Sigmoid colon (tissue), 7 donors: ENCODE data around the gene HDAC2. TPM values are rescaled to one million over a fixed set of nuclear protein-coding genes. Genes with fewer than 3 reads are reported as not detected.

Experiments
- DNase-seq: peaks from one replicate; pipeline ENCODE4 v3.0.0-alpha.2; 2019
- H3K27ac ChIP-seq, 4 donors: fragments of 200-600 bp; sonication (generic); one replicate each; pipeline ENCODE4 v1.5.1; 2016 to 2019; ENCODE audit warnings: mild to moderate bottlenecking in 1 of 4
- H3K27me3 ChIP-seq, 3 donors: fragments of 200-600 bp; sonication (generic); one replicate each; pipeline ENCODE4 v1.5.1; 2019; ENCODE audit warnings: mild to moderate bottlenecking in 1 of 3
- H3K36me3 ChIP-seq, 4 donors: fragments of 200-600 bp; sonication (generic); one replicate each; pipeline ENCODE4 v1.5.1; 2016 to 2019
- H3K4me1 ChIP-seq, 4 donors: fragments of 200-600 bp; sonication (generic); one replicate each; pipeline ENCODE4 v1.5.1; 2017 to 2019
- H3K4me3 ChIP-seq, 4 donors: fragments of 200-600 bp; sonication (generic); one replicate each; pipeline ENCODE4 v1.5.1; 2017 to 2019; ENCODE audit warnings: mild to moderate bottlenecking in 2 of 4, moderate library complexity in 1 of 4
- H3K9me3 ChIP-seq, 4 donors: fragments of 200-600 bp in 3 of 4; sonication (generic) in 3 of 4; one replicate each; pipeline versions ENCODE4 v1.5.1 to v1.6.1; 2013 to 2019
- CTCF ChIP-seq, 4 experiments: fragments of 450-650 bp in 3 of 4; fragments of 200-600 bp in 1 of 4; IDR thresholded peaks; one replicate each; pipeline ENCODE4 v1.5.1; 2016 to 2019; ENCODE audit warnings: antibody characterized with exemption in 4 of 4, mild to moderate bottlenecking in 3 of 4, moderate library complexity in 2 of 4
- EP300 ChIP-seq, 4 donors: sonication (generic); formaldehyde crosslinking; IDR thresholded peaks; one replicate each; pipeline ENCODE4 v1.6.1; 2017; ENCODE audit warnings: antibody characterized with exemption in 4 of 4
- POLR2A ChIP-seq, 2 donors: fragments of 450-650 bp; IDR thresholded peaks; one replicate each; pipeline ENCODE4 v1.6.1; 2016; ENCODE audit warnings: antibody characterized with exemption in 2 of 2, mild to moderate bottlenecking in 2 of 2, moderate library complexity in 2 of 2
- POLR2AphosphoS5 ChIP-seq, 4 donors: sonication (generic); formaldehyde crosslinking; IDR thresholded peaks; one replicate each; pipeline ENCODE4 v1.6.1; 2017; ENCODE audit warnings: antibody characterized with exemption in 4 of 4
- WGBS, 2 donors: extraction: QIAGEN DNeasy Blood & Tissue Kit; methylation state at CpG; one replicate each; pipeline ENCODE4 v1.1.7; 2013; 5-methylcytosine and 5-hydroxymethylcytosine counted together
- intact Hi-C: fragments of 100-400 bp; cut with DNase I; formaldehyde crosslinking; loops from one replicate; pipeline ENCODE4 v1.15.1; 2023
- polyA plus RNA-seq, 3 donors: library from polyadenylated mRNA; stranded (reverse); fragments of 200-250 nt; gene quantifications; one replicate each; pipeline ENCODE4 v1.2.3, GENCODE V29; 2013
- total RNA-seq, 4 donors: library from RNA; depleted of rRNA; stranded (reverse); fragments of >200 nt; gene quantifications; one replicate each; pipeline ENCODE4 v1.1.0, GENCODE V29; 2016
- donor health status: healthy with polysubstance abuse.
- donor health status: Bipolar disorder and iron deficiency.
- donor health status: healthy.

HDAC2 gene
- total and polyA plus RNA-seq, 7 donors = 44.4 to 71.7 (median 63.7) TPM

GRCh38 chr6:113901482-113901881 is 69.5 kb downstream of the HDAC2 start:
- WGBS, 2 donors = 20 to 65% methylated on average over 2 of the region's 2 CpGs
- TF ChIP-seq POLR2A (IDR thresholded peaks at IDR 0.05) (no peak), POLR2AphosphoS5 (IDR thresholded peaks at IDR 0.05) (no peak), EP300 (IDR thresholded peaks at IDR 0.05) (no peak), CTCF (IDR thresholded peaks at IDR 0.05) (no peak)
- intact Hi-C loops = no loop called here

GRCh38 chr6:113894712-113895674 is 76.0 kb downstream of the HDAC2 start:
- Histone ChIP-seq H3K4me3 (no peak overlapping the region), H3K27ac (no peak overlapping the region), H3K27me3 (no peaks in the 10 kb centered on the region), H3K4me1 (peaks cover 0 to 10% (median 0%) of the 10 kb centered on the region in 4 donors), H3K9me3 (peaks cover 0 to 7% (median 4%) of the 10 kb centered on the region in 4 donors), H3K36me3 (no peaks in the 10 kb centered on the region)
- no peak for DNase-seq
- WGBS, 2 donors = 64 to 69% methylated on average over 6 of the region's 6 CpGs
- intact Hi-C loops = no loop called here
- TF ChIP-seq POLR2AphosphoS5 (IDR thresholded peaks at IDR 0.05) = no peak
- TF ChIP-seq POLR2A (IDR thresholded peaks at IDR 0.05) = no peak
- TF ChIP-seq CTCF (IDR thresholded peaks at IDR 0.05) = no peak
- no peak for TF ChIP-seq EP300 (IDR thresholded peaks at IDR 0.05)

More at GRCh38 chr6:113901482-113901881, 69.5 kb downstream of the HDAC2 start:
- H3K4me3 ChIP-seq = no peak overlapping the region
- H3K27ac ChIP-seq = no peak overlapping the region
- no peaks in the 10 kb centered on the region for H3K27me3 ChIP-seq
- DNase-seq = no peak
- no peaks in the 10 kb centered on the region for H3K36me3 ChIP-seq
- H3K4me1 ChIP-seq = peaks cover 0 to 17% (median 11%) of the 10 kb centered on the region in 4 donors
- H3K9me3 ChIP-seq = no peaks in the 10 kb centered on the region

- WGBS, 2 donors = 89 to 91% methylated on average over 3 of the region's 3 CpGs
- TF ChIP-seq EP300 (IDR thresholded peaks at IDR 0.05) = no peak
- TF ChIP-seq POLR2AphosphoS5 (IDR thresholded peaks at IDR 0.05) = no peak
Measured at GRCh38 chr6:113893866-113894265, 77.1 kb downstream of the HDAC2 start.

GRCh38 chr6:113893451-113893850 is 77.5 kb downstream of the HDAC2 start:
- intact Hi-C loops = no loop called here
- DNase-seq = no peak
- no peak for TF ChIP-seq CTCF (IDR thresholded peaks at IDR 0.05)
- no peak for TF ChIP-seq EP300 (IDR thresholded peaks at IDR 0.05)
- TF ChIP-seq POLR2A (IDR thresholded peaks at IDR 0.05) = no peak
- no peak for TF ChIP-seq POLR2AphosphoS5 (IDR thresholded peaks at IDR 0.05)
- peaks cover 0 to 7% (median 4%) of the 10 kb centered on the region in 4 donors for H3K9me3 ChIP-seq
- H3K36me3 ChIP-seq = no peaks in the 10 kb centered on the region
- peaks cover 0 to 10% (median 0%) of the 10 kb centered on the region in 4 donors for H3K4me1 ChIP-seq
- H3K27me3 ChIP-seq = no peaks in the 10 kb centered on the region
- no peak overlapping the region for H3K27ac ChIP-seq
- no peak overlapping the region for H3K4me3 ChIP-seq

More at GRCh38 chr6:113893866-113894265, 77.1 kb downstream of the HDAC2 start:
- Histone ChIP-seq H3K27ac (no peak overlapping the region), H3K9me3 (peaks cover 0 to 7% (median 4%) of the 10 kb centered on the region in 4 donors), H3K4me3 (no peak overlapping the region), H3K27me3 (no peaks in the 10 kb centered on the region), H3K4me1 (peaks cover 0 to 10% (median 0%) of the 10 kb centered on the region in 4 donors), H3K36me3 (no peaks in the 10 kb centered on the region)
- intact Hi-C loops = no loop called here
- DNase-seq = no peak

DNA sequence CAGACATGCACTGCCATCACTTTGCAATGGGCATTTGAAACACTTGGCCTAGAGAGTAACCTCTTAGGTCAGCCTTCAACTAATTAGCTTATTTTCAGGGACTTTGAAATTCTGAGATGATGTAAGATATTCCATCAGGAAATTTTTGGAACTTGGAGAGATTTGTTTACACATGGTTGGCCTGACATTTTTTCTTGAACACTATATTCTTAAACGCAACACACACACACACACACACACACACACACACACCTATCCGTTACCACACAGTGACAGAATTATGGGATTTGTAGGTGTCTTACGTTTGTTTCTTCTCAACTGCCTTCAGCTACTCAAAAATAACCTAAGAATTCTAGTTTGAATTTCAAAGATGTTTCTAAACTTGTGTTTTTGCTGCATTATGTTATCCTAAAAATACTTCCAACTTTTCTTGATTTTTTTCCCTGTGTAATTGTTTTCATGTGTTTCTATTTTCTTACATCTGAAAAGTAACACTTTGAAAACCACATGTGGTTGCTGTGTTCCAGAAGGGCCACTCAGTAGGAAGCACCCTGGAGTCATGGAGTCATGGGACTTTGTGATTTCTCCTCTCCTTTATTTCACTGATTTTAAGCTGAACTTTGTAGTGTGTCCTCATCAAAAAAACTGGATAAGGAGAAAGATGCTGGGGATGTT is 81.9 kb downstream of the HDAC2 start:
- WGBS, 2 donors = 88 to 89% methylated on average over 3 of the region's 3 CpGs
- Histone ChIP-seq H3K36me3 (no peaks in the 10 kb centered on the region), H3K4me3 (no peak overlapping the region), H3K27me3 (no peaks in the 10 kb centered on the region), H3K27ac (no peak overlapping the region), H3K9me3 (peaks cover 0 to 7% (median 4%) of the 10 kb centered on the region in 4 donors), H3K4me1 (no peaks in the 10 kb centered on the region)
- DNase-seq = no peak
- no peak for TF ChIP-seq CTCF (IDR thresholded peaks at IDR 0.05)
- TF ChIP-seq POLR2AphosphoS5 (IDR thresholded peaks at IDR 0.05) = no peak
- no peak for TF ChIP-seq POLR2A (IDR thresholded peaks at IDR 0.05)
- TF ChIP-seq EP300 (IDR thresholded peaks at IDR 0.05) = no peak
- intact Hi-C loops = no loop called here
